SU-DHL-6 (cell line): ENCODE results near the gene ZBTB49.

ENCODE experiments used
- CTCF ChIP-seq: fragments of 200-600 bp; sonication (generic); IDR thresholded peaks from one replicate; pipeline ENCODE4 v1.5.1; 2017; ENCODE audit warnings: antibody characterized with exemption, mild to moderate bottlenecking, low read length, moderate library complexity; ENCODE audit not compliant: insufficient read depth, poor library complexity, severe bottlenecking
- EZH2phosphoT487 ChIP-seq: fragments of 200-600 bp; sonication (generic), shearing (Covaris generic); conservative IDR thresholded peaks from 2 replicates; pipeline ENCODE4 v1.6.1; 2018; ENCODE audit warnings: mild to moderate bottlenecking, antibody characterized with exemption, low read length, moderate library complexity, mixed read lengths

DNA sequence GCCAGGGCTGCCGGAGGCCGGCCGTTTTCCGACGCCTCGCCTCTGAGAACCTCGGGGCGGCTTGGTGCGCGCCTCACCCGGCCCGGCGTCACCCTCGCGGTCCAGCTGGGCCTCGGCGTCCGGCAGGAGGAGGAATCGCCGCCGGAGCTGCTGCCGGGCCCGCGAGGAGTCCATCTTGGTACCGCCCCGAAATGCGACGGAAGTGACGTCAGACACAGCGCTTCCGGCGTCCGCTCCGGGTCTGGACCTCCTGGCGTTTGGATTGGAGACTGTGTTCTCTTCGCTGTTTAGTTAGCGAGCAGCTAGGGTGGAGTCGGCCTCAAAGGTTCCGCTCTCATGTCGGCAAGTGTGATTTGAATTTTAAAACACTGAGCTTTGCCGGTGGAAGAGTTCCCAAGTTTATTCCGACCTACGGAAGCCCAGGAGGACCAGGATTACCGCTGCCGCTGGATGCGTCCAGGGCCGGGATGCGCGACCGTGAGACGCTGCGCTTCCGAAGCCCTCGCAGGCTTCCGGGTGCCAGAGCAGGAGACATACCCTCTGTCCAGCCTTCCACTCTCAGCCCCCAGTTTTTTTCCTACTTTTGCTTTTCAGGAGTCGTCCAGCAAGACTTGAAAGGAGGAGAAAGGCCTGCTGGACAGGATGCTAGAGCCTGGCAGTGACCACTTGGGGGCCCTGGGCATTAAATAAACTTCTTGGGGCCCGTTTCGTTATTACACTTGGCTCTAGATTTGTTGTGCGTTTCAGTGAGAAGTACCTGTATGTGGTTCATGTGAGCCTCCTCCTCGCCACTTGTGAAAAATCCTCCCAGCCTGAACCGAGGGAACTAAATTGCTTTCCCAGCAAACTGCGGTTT is 41.8 kb upstream of the ZBTB49 start, which contains the start of gene TMEM128:
- TF ChIP-seq CTCF: no peak
- no peak for TF ChIP-seq EZH2phosphoT487
